B cell (primary cell): ENCODE data around the gene GPC5. TPM values are rescaled to one million over a fixed set of nuclear protein-coding genes. Genes with fewer than 3 reads are reported as not detected.

Source experiments
- ATAC-seq: fragments of 200-7000 bp; cut with Tn5 transposase; one replicate; pipeline ENCODE4 v1.10.0; 2021; ENCODE audit warnings: low read depth, mild to moderate bottlenecking, moderate number of reproducible peaks, moderate library complexity
- CTCF ChIA-PET: fragments of 350-600 bp; sonication (Branson Sonifier 250); formaldehyde crosslinking; loops from one replicate; lab custom pipeline; 2021; ENCODE audit warnings: antibody characterized with exemption, inconsistent platforms; lab: Charles Lee
- POLR2A ChIA-PET: fragments of 350-600 bp; sonication (Branson Sonifier 250); formaldehyde crosslinking; loops from one replicate; lab custom pipeline; 2021; ENCODE audit warnings: antibody characterized with exemption; lab: Charles Lee
- DNase-seq: peaks from one replicate; pipeline ENCODE4 v3.0.0; 2013
- H2AFZ ChIP-seq: 2 replicates; pipeline ENCODE4 v1.6.1; 2012; ENCODE audit warnings: mild to moderate bottlenecking, low read depth, low read length; ENCODE audit not compliant: insufficient read depth, poor library complexity, severe bottlenecking
- H3K27ac ChIP-seq, 2 donors: 1 replicate in 1 of 2; 2 replicates in 1 of 2; pipeline ENCODE4 v1.5.1; 2012 to 2013; ENCODE audit warnings: low read length in 2 of 2, mild to moderate bottlenecking in 2 of 2, moderate library complexity in 1 of 2
- H3K27me3 ChIP-seq, 4 experiments: fragments of 200-600 bp in 1 of 4; sonication (generic) in 1 of 4; replicated peaks in 1 of 4; 1 replicate in 2 of 4; 2 replicates in 2 of 4; pipeline versions ENCODE4 v1.6.1 to v1.7.0; 2013 to 2016; ENCODE audit warnings: low read length in 3 of 4, mild to moderate bottlenecking in 2 of 4, mixed read lengths in 1 of 4, moderate library complexity in 1 of 4; ENCODE audit not compliant: insufficient read depth in 4 of 4, control insufficient read depth in 3 of 4; ENCODE audit errors: control extremely low read depth in 1 of 4
- H3K36me3 ChIP-seq, 2 experiments: replicated peaks in 1 of 2; 1 replicate in 1 of 2; 2 replicates in 1 of 2; pipeline versions ENCODE4 v1.6.1 to v1.7.1; 2013; ENCODE audit warnings: low read length in 1 of 2; ENCODE audit not compliant: insufficient read depth in 2 of 2, control insufficient read depth in 1 of 2; ENCODE audit errors: control extremely low read depth in 1 of 2, extremely low read depth in 1 of 2
- H3K4me1 ChIP-seq, 2 donors: fragments of 200-600 bp in 1 of 2; sonication (generic) in 1 of 2; 1 replicate in 1 of 2; 2 replicates in 1 of 2; pipeline versions ENCODE4 v1.5.1 to v1.6.1; 2013 to 2017; ENCODE audit warnings: low read length in 2 of 2; ENCODE audit not compliant: control insufficient read depth in 2 of 2, insufficient read depth in 2 of 2
- H3K4me2 ChIP-seq: replicated peaks from 2 replicates; pipeline ENCODE3; 2012; ENCODE audit warnings: mild to moderate bottlenecking, low read depth, low read length; ENCODE audit not compliant: poor library complexity, severe bottlenecking
- H3K4me3 ChIP-seq, 5 experiments: fragments of 200-600 bp in 1 of 5; sonication (generic) in 1 of 5; 1 replicate in 3 of 5; 2 replicates in 2 of 5; pipeline versions ENCODE4 v1.5.1 to v1.7.0; 2011 to 2016; ENCODE audit warnings: low read length in 4 of 5, mild to moderate bottlenecking in 4 of 5, low read depth in 2 of 5, control low read depth in 1 of 5, moderate library complexity in 1 of 5; ENCODE audit not compliant: insufficient read depth in 1 of 5; ENCODE audit errors: control extremely low read depth in 1 of 5, extremely low read depth in 1 of 5
- H3K79me2 ChIP-seq: fragments of 200-600 bp; sonication (generic); one replicate; pipeline ENCODE4 v1.6.0; 2016; ENCODE audit warnings: low read length; ENCODE audit not compliant: control insufficient read depth, insufficient read depth
- H3K9ac ChIP-seq: fragments of 200-600 bp; sonication (generic); 2 replicates; pipeline ENCODE4 v1.6.1; 2017; ENCODE audit warnings: mild to moderate bottlenecking, low read length, moderate library complexity
- H3K9me3 ChIP-seq, 3 donors: one replicate each; pipeline versions ENCODE4 v1.6.1 to v1.7.1; 2013; ENCODE audit warnings: low read length in 2 of 3; ENCODE audit not compliant: control insufficient read depth in 2 of 3, insufficient read depth in 1 of 3; ENCODE audit errors: control extremely low read depth in 1 of 3
- H4K20me1 ChIP-seq: 2 replicates; pipeline ENCODE4 v1.6.0; 2012; ENCODE audit warnings: mild to moderate bottlenecking, low read length; ENCODE audit not compliant: insufficient read depth, control insufficient read depth, poor library complexity, severe bottlenecking
- H3K27ac Mint-ChIP-seq: one replicate; pipeline ENCODE4 v1.8.0; 2021; ENCODE audit warnings: mixed read lengths
- H3K27me3 Mint-ChIP-seq: one replicate; pipeline ENCODE4 v1.8.0; 2021; ENCODE audit warnings: mixed read lengths
- H3K4me1 Mint-ChIP-seq: one replicate; pipeline ENCODE4 v1.8.0; 2021; ENCODE audit warnings: mixed read lengths
- H3K4me3 Mint-ChIP-seq: one replicate; pipeline ENCODE4 v1.8.0; 2021; ENCODE audit warnings: mixed read lengths
- H3K9me3 Mint-ChIP-seq: one replicate; pipeline ENCODE4 v1.8.0; 2022; ENCODE audit warnings: mixed read lengths; ENCODE audit not compliant: insufficient read depth
- CTCF ChIP-seq: fragments of 200-600 bp; IDR thresholded peaks from one replicate; pipeline ENCODE4 v1.8.0; 2022; ENCODE audit warnings: antibody characterized with exemption, mild to moderate bottlenecking
- EZH2 ChIP-seq: IDR thresholded peaks from 2 replicates; pipeline ENCODE4 v1.6.1; 2012; ENCODE audit warnings: borderline replicate concordance, low read depth, mild to moderate bottlenecking, moderate library complexity, low read length; ENCODE audit not compliant: insufficient read depth, poor library complexity, severe bottlenecking
- WGBS: methylation state at CpG from one replicate; pipeline ENCODE4 v1.1.5; 2013; ENCODE audit warnings: missing lambda C conversion rate; ENCODE audit not compliant: insufficient coverage; 5-methylcytosine and 5-hydroxymethylcytosine counted together
- intact Hi-C: fragments of 100-400 bp; cut with micrococcal nuclease; formaldehyde crosslinking; loops from one replicate; pipeline ENCODE4 v1.10.0; 2022
- polyA plus RNA-seq: library from polyadenylated mRNA; depleted of rRNA; stranded (reverse); fragments of >200 nt; gene quantifications from 2 replicates; pipeline ENCODE4 v1.2.3, GENCODE V29; 2012
- total RNA-seq, 2 donors: library from RNA; stranded (reverse); fragments of 120-200 nt in 1 of 2; gene quantifications; 1 replicate in 1 of 2; 2 replicates in 1 of 2; pipeline versions ENCODE4 v1.2.3 to v1.2.4, GENCODE V29; 2013 to 2022

The GPC5 gene
- total and polyA plus RNA-seq, 2 donors (not counting 1 experiment from before 2014, with no cell fraction given), result 0.15 to 0.30 TPM

GRCh38 chr13:92355213-92355612 is 956.8 kb downstream of the GPC5 start:
- TF ChIP-seq CTCF, result no peak
- TF ChIP-seq EZH2, result no peak
- H3K9me3 ChIP-seq, result peaks cover 0 to 7% (median 5%) of the 10 kb centered on the region in 3 donors
- no peaks in the 10 kb centered on the region for H3K79me2 ChIP-seq
- no peak overlapping the region for H3K9ac ChIP-seq
- ATAC-seq (no peak), DNase-seq (no peak)
- intact Hi-C loops, result no loop called here
- H3K4me1 ChIP-seq, result no peaks in the 10 kb centered on the region
- Mint-ChIP-seq H3K9me3 (peaks cover 9% of the 10 kb centered on the region), H3K4me3 (no peak overlapping the region), H3K27ac (no peak overlapping the region), H3K4me1 (no peaks in the 10 kb centered on the region), H3K27me3 (no peaks in the 10 kb centered on the region)
- WGBS, result 100% methylated on average over 1 of the region's 1 CpG
- no peak overlapping the region for H3K4me2 ChIP-seq
- H4K20me1 ChIP-seq, result no peaks in the 10 kb centered on the region
- H3K27me3 ChIP-seq, result no peaks in the 10 kb centered on the region
- no peak overlapping the region for H2AFZ ChIP-seq
- ChIA-PET CTCF (no interaction called here), POLR2A (no interaction called here)
- H3K27ac ChIP-seq, result no peak overlapping the region
- H3K4me3 ChIP-seq, result no peak overlapping the region
- no peaks in the 10 kb centered on the region for H3K36me3 ChIP-seq

DNA sequence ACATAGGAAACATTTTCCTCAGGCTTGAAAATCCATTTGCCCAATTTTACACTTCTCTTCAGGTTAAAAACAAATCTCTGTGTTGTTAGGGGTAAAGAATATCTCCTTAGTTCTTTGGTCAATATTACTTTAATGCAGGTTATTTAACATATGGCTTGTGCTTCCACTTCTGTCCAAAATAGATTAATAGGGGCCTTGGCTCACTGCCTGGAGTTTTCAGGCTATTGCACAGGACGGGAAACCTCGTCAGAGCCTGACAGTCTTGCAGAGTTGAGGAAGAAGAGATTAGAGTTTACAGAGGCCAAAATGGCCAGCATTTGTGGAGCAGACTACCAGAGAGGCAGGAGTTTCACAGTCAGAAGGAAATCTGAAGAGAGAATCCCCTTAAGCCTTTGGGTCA is 964.3 kb downstream of the GPC5 start:
- Histone ChIP-seq H3K4me1 (no peaks in the 10 kb centered on the region), H3K79me2 (no peaks in the 10 kb centered on the region), H3K36me3 (no peaks in the 10 kb centered on the region), H3K4me2 (no peak overlapping the region), H3K9me3 (peaks cover 0 to 11% (median 5%) of the 10 kb centered on the region in 3 donors), H2AFZ (no peak overlapping the region), H3K4me3 (no peak overlapping the region), H3K27me3 (no peaks in the 10 kb centered on the region), H3K27ac (no peak overlapping the region), H3K9ac (no peak overlapping the region), H4K20me1 (no peaks in the 10 kb centered on the region)
- Mint-ChIP-seq H3K27me3 (no peaks in the 10 kb centered on the region), H3K27ac (no peak overlapping the region), H3K9me3 (peaks cover 6% of the 10 kb centered on the region), H3K4me3 (no peak overlapping the region), H3K4me1 (no peaks in the 10 kb centered on the region)
- POLR2A ChIA-PET, result no interaction called here
- ATAC-seq (no peak), DNase-seq (no peak)
- CTCF ChIA-PET, result no interaction called here
- WGBS, result 59% methylated on average over 2 of the region's 2 CpGs
- TF ChIP-seq CTCF (no peak), EZH2 (no peak)
- intact Hi-C loops, result no loop called here
